GM19395 (cell line): Measurements from ENCODE around the gene KLHL26.
"Not testable (repeated sequence)": the region's sequence is repeated elsewhere in the genome, so short reads cannot be mapped to it uniquely, and the experiment has no call there.

Source experiments
- ATAC-seq: cut with Tn5 transposase; IDR thresholded peaks from one replicate; pipeline ENCODE4 v1.9.1; 2021; ENCODE audit warnings: mild to moderate bottlenecking, moderate library complexity; ENCODE audit not compliant: unreplicated experiment

The KLHL26 gene, protein sequence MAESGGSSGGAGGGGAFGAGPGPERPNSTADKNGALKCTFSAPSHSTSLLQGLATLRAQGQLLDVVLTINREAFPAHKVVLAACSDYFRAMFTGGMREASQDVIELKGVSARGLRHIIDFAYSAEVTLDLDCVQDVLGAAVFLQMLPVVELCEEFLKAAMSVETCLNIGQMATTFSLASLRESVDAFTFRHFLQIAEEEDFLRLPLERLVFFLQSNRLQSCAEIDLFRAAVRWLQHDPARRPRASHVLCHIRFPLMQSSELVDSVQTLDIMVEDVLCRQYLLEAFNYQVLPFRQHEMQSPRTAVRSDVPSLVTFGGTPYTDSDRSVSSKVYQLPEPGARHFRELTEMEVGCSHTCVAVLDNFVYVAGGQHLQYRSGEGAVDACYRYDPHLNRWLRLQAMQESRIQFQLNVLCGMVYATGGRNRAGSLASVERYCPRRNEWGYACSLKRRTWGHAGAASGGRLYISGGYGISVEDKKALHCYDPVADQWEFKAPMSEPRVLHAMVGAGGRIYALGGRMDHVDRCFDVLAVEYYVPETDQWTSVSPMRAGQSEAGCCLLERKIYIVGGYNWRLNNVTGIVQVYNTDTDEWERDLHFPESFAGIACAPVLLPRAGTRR

DNA sequence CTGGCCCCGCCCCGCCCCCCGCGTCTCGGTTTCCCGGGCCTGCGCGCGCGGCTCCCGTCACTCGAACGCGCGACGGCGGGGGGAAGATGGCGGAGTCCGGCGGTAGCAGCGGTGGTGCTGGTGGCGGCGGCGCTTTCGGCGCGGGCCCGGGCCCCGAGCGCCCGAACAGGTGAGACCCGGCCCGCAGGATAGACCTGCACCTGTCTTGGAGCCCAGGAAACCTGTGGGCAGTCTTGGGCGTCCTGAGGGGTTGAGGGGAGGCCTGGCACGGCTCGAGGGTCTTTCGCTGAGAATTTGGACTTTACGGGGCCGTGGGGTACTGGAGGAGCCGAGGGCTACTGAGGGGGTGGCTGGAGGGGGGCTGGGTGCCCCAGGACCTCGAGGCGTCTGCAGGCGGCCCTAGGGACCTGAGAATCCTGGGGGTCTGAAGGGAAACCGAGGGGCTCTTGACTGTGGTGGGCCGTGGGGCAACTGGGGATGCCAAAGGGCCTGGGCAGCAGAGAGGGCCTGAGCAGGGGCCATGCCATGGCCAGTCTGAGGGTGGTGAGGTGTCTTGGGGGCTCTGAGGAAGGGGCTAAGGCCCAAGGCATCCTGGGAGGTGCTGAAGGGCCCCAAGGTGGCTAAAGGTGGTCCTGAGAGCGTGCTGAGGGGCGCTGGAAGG is at the start of gene KLHL26:
Gene KLHL26 (plus strand): TSS at position 60 of the 661 bp plus-strand sequence. CDS start 27 bp downstream, at position 87.
- ATAC-seq: no peak

DNA sequence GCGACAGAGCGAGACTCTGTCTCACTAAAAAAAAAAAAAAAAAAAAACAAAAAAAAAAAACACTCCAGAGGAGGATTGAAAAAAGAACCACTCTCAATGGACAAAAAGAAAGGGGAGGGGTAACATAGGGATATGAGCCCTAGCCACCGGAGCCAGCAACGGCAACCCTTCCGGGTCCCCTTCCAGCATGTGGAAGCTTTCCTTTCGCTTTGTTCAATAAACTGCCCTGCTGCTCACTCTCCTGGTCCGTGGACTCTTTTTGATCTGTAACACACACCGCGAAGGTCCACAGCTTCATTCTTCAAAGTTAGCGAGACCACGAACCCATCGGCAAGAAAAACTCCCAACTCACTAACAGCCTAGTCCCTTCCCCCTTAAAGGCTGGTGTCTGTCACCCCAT is 49.3 kb upstream of the KLHL26 start:
- no peak for ATAC-seq

DNA sequence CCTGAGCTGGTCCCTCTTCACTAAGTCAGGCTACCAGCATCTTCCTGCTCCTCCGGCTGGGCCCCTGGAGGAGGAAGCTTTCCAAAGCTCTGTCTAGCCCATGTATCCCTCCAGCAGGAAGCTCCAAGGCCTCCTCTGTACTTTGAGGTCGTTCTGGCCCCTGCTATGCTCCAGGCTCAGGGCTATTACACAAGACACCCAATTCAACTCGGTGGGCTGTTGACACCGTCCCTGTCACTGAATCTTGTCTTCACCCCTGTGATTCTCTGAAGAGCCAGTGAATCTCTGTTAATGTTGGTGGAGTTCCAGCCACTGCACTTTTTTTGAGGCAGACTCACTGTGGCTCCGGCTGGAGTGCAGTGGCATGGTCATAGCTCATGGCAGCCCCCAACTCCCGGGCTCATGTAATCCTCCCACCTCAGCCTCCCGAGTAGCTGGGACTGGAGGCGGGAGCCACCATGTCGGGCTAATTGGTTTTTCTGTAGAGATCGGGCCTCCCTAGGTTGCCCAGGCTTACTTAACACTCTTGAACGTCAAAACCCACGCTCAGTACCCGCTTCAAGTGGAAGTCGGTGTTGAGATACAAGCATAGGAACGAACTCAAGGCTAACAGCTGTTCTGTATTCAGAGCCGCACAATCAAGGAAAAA is 48.7 kb upstream of the KLHL26 start:
- peak; percentile 6 for ATAC-seq

DNA sequence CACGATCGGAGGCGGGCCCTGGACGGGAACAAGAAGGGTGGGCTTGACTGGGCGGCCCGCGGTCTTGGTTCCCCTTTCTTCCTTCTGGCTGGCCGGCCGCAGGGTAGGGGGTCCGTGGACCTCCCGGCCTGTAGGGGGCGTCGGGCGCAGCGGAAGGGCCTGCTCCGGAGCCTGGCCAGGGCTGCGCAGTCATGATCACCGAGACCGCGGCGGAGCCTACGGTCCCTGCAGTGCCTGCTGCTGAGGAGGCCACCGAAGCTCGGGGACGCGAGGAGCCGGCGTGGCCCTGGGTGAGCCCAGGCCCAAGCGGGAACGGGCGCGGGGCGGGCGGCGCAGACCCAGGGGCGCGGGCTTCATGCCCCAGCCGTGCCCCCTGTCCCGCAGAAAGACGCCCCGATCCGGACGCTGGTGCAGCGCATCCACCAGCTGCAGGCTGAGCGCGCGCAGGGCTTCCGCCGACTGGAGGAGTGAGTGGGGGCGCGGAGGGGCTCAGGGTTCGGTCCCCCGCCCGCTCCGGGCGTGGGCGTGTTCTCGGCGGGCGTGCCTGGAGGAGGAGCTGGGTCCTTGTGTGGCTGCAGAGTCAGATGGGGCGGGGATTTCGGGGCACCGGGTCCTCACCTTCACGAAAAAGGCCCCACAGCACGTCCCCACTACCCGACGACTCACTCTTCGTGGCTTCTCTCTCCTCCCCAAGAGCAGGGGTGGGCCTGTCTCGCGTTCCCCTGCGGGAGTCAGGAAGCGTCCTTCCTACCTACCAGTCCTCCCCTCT is 48.0 kb upstream of the KLHL26 start, which contains the start of gene REX1BD:
Gene REX1BD (plus strand): TSS at position 188 of the 769 bp plus-strand sequence. CDS start 4 bp downstream, at position 192.
- peak; percentile 73 for ATAC-seq

DNA sequence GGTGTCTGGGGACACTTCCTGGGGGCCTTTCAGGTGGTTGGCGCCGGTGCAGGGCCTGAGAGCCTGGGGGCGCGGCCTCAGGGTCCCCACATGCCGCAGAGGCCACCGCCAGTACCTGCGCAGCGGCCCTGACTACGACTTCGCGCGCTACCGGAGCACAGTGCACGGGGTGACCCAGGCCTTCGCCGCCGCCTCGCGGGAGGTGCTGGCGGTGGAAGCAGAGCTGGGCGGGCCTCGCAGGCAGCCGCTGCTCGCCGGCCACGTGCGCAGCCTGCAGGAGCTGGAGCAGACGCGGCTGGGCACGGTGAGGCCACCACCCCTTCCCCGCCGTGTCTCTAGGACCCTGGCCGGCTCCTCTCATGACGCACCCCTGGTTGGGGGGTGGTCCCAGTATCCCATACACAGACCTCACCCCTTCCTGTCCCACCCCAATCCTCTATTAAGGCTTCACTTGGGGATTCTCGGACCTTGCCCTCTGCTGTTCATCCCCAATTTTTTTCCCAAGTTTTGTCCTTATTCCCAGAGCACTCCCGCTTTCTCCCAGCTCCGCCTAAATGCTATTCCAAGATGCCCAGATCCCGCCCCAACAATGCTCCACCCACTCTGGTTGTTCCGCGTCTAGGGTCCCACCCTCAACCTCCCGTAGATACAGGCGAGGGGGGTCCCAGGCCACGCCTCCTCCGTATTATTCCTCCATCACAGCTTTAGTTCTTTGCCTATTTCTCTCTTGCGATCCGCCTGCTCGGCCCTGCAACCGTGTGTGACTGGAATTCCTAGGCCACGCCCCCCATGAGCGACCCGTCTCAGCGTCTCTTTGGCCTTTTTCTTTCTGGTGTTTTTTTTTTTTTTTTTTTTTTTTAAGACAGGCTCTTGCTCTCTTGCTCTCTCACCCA is 47.2 kb upstream of the KLHL26 start:
- peak; percentile 41 for ATAC-seq

DNA sequence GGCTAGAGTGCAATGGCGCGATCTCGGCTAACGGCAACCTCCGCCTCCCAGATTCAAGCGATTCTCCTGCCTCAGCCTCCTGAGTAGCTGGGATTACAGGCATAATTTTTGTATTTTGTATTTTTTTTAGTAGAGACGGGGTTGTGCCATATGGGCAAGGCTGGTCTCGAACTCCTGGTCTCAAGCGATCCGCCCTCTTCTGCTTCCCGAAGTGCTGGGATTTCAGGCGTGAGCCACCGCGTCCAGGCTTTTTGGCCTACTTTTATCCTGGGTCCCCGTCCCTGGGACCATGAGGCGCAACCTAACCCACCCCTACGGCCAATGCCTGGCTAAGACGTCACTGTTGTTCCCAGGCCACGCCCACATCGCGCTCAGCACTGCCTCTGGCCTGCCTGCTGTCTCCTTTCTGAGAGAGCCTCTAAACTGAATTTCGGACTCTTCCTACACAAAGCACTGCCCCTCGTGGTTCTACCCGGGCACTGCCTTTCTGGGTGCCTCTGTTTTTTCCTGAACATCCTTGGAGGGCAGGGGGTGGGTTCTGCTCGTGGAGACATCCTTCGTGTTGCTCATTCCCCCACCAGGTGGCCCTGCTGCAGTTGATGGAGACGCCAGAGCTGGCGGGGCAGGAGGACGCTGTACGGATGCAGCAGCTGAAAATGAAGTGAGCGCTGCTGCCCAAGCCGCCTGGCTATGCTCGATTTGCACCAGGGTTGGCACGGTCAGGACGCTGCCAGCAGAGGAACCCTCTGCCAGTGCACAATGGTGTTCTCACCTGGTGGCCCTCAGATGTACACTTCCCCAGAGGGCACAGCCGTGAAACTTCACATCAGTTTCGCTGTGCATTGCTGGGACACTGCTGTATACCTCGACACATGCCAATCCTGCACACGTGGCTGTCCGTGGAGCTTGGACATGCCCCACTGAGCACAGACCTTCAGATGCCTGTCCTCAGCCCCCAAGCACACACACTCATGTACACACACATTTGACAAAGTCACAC is 46.3 kb upstream of the KLHL26 start:
- no peak for ATAC-seq

DNA sequence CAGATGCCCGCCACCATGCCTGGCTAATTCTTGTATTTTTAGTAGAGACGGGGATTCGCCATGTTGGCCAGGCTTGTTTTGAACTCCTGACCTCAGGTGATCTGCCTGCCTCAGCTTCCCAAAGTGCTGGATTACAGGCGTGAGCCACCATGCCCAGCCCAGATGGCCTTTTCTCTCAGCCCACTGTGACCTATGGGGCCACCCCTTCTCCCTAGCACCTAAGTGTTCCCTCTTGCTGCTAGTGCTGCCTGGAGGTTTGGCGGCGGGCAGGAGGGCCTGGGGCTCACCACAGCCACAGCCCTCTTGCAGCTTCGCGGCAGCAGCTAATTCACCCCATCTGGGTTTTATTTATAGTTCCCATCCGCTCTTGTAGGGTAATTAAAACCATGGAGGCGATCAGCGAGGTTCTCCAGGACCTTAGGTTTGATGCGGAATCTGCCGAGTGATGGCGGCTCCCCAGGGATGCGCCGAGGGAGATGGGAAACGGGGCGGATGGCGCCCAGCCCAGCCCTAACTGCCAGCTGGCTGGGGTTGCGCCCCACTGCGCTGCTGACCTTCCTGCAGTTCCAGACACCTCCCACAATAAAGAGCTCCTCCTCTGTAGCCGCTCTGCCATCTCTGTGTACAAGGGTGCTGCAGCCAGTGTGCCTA is 45.0 kb upstream of the KLHL26 start:
- no peak for ATAC-seq

DNA sequence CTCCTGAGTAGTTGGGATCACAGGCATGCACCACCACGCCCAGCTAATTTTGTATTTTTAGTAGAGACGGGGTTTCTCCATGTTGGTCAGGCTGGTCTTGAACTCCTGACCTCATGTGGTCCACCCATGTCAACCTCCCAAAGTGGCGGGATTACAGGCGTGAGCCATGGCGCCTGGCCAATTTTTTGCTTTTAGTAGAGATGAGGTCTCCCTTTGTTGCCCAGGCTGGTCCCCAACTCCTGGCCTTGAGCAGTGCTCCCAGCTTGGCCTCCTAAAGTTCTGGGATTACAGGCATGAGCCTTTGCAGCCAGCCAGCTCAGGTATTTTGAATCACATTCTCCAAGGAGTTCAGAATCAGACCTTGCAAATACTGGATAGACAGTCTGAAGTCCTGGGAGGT is 44.1 kb upstream of the KLHL26 start:
- ATAC-seq: not testable (repeated sequence)

DNA sequence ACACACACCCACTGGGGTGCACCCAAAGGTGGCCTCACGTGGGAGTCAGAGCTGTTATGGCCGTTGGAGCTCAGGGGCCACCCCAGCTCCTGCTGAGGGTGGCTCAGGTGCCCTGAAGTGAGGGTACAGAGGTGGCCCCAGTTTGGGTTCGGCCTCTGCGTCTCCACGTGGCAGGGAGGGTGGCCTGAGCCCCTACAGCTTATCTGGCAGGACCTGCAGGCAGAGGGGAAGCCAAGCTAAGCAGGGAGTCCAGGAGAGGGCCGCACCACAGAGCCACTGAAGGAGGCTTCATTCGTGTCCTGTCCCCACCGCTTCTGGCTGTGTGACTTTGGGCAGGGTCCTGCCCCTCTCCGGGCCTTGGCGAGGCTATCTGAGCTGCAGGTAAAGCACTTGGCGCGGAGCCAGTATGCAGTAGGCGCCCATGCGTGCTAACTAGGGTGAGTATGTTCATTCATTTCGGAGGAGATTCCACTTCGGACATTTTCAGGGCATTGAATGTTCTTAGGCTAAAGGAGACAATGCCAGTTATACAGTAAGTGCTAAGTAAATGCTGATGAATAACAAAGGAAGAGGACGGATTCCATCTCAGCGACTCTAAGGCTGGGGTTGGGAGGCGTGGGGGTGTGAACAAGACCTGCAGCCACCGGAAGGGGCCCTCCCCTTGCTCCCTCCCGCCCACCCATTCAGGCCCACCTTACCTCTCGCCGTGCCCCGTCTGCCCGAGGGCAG is 43.3 kb upstream of the KLHL26 start:
- no peak for ATAC-seq

DNA sequence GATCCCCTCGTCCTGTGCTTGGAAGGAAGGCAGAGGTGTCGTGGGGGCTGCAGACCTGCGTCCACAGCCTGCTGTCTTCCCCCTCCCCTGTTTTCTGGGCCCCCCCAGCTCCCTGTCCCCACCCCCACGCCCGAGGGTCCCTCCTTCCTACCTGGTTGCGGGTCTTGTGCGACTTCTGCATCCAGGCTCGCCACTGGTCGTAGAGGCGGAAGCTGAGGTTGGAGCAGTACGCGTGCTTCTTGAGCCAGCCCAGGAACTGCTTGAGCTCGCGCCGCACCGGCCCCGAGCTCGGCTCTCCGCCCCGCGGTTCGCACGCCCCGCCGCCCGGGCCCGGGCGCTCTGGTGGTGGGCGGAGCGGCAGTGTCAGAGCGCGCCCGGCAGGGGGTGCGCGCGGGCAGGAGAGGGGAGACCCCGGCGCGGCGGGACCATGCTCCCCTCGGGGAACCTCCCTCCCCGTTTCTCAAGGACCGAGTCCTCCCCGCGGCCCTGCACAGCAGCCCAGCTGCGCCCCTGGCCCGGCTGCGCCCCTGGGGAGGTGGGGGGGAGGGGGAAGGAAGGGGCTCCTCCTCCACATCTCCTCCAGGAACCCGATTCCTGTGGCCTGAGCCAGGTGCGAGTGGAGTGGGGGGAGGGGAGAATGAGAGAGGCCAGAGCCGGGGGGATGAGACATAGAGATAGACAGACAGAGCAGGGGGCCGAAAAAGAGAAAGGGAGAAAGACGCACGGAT is 42.6 kb upstream of the KLHL26 start:
- no peak for ATAC-seq

DNA sequence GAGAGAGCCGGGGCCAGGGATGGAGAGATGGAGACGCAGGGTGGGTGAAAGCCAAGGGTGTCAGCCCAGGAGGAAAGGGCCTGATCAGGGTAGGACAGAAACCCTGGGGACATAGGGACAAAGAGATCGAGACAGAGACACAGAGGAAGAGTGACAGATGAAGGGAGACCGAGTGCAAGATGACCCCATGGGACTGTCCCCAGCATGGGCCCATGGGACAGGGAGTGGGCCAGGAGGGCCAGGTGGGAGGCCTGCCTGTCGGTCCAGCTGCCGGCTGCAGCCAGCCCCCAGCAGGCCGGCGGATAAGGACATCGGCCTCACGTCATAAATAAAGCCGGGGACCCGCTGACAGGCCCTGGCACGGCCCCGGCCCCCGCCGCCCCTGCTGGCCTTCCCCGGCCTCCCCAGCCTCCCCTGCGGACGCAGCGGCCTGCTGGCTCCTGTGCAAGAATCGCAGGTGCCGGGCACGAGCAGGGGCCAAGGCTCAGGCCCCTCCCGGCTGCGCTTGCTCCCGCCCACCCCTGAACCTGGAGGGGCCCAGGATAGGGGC is 41.9 kb upstream of the KLHL26 start:
- no peak for ATAC-seq

DNA sequence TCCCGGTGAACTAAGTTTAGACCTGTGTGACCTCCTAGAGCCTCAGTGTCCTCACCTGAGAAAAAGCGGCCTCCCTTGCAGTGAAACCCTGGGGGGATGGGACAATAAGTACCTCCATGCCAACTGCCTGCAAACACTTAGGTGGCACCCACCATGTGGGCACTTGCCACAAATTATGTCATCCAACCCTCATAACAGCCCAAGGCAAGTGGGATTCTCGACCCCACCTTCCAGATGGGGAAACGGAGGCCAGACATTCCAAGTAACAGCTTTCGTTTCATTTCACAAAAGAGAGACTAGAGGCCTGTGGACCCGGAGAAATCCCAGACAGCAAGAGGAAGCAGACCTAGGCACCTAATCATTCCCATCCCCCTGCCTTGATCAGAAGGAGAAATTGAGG is 41.4 kb upstream of the KLHL26 start:
- no peak for ATAC-seq

DNA sequence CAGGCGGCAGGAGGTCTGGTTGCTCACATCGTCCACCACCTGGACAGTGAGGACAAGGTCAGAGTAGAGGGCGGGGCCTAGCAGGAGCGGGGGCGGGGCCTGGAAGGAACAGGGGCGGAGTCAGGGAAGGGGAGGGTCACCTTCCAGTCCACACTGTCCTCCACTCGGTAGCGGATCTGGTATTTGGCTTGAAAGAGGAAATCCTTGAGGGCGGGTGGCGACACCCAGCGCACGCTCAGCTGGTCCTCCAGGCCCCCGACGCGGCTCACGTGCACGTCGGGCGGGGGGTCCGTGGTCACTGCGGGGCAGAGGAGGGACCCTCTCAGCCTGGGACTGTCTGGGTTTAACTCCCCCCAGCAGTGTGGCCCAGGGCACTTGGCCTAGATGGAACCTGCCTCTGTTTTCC is 40.1 kb upstream of the KLHL26 start:
- no peak for ATAC-seq

DNA sequence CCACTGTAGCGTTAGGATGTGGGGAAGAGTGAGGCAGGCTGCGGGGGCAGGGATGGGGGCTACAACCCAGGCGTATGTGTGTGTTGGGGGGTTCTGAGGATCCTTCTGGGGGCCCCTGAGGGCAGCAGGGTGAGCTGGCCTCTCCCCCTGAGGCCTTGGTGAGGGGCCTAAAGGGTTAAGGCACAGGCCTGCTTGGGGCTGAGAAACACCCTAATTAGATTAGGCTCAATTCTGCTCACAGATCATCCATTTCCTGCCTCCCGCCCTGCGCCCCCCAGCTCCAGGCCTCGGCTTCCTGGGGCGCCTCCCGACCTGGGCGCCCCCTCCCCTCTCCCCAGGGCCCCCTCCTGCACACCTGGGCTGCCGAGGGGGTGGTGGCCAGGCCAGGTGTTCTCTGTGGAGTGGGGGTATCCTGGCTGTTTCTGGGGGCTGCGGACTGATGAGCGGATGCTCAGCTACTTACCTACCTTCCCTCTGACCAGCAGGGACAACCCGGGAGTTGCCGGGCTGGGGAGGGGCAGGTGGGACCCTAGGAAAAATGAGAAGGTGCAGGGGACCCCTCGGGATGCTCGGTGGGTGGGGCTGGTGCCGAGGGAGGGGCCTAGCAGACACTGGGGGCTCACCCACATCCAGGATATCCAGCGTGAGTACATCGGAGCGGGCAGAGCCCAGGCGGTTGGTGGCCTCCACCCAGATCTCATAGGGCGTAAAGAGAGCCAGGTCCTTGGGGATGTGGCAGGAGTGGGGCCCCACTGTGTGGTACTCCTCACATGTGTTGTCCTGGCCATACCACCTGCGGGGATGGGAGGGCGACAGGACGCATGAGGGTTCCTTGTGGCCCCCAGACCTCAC is 38.8 kb upstream of the KLHL26 start:
- no peak for ATAC-seq

DNA sequence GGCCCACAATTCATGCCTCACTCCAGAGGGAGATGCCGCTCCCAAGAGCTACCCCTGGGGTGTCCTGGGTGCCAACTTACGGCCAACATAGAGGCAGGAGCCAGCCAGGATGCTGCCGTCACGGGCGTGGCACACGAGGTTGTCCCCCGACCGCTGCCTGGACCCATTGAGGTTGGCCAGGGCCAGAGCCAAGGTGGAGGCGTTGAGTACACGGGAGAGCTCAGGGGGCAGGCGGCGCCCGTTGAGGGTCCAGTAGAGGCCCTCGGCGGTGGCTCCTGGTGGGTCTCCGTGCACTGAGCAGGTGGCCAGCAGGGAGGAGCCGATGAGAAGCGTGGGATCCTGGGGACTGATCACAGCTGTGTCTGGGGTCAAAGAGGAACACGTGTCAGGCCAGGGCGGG is 37.3 kb upstream of the KLHL26 start:
- ATAC-seq: no peak
